HG02642 (cell line): ENCODE results near the gene SAMD13.

ENCODE experiments used
- ATAC-seq: cut with Tn5 transposase; IDR thresholded peaks from one replicate; pipeline ENCODE4 v1.9.1; 2021; ENCODE audit warnings: mild to moderate bottlenecking; ENCODE audit not compliant: unreplicated experiment, poor library complexity

Gene SAMD13, protein sequence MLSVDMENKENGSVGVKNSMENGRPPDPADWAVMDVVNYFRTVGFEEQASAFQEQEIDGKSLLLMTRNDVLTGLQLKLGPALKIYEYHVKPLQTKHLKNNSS

DNA sequence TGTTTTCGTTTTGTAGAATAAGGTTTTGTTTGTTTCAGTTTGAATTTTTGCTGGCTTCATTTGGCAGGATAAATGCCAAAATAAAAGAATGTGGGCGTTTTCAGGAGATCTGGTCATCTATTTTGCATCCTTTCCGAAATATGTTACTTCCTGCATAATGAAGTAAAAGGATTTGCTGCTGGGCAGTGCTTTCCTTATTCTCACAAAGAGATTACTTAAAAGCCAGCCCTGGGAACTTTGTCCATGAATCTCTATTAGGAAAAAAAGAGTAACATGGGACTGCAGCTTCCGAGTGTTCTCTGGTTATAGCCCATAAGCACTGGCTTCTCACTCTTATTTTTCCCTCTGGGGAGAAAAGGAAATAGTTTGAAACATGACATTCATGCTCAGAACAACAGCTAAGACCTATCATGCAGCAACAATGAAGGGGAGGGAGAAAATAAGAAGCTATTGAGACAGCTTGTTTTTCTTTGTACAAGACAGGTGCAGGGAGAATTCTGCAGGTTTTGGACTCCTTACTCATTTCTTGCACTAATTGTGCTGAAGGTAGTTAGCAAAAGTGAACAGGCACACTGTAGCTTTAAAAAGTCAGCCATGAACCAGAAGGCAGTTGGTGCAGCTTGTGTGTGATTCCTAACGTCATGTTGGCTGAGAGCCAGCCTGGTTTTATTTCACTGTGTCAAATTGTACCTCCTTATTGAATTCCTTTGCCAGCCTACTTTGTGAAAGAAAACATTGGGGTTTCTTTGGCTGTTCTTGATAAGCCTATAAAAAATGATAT lies at the start of gene SAMD13:
TSS of gene SAMD13 (plus strand) at position 705 of the 781 bp plus-strand sequence. CDS start 1,527 bp downstream, outside the sequence.
- ATAC-seq, result no peak

DNA sequence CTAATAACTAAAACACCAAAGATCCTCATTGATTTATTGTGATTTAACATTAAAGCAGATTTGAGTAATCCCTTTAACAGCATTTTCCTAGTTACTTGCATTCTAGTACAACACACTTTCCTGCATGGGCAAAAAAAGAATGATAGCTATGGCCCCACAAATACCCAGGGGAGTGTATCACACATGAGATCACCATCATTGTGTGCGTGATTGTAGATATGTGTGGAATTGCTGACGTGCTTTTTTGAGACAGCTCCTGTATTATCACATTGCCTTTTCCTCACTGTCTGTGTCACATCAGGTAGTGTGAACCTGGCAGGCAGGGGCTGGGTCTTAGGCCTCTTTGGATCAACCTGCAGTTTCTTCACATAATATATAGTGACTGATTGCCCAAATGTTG lies 48.5 kb upstream of the SAMD13 start:
- no peak for ATAC-seq

DNA sequence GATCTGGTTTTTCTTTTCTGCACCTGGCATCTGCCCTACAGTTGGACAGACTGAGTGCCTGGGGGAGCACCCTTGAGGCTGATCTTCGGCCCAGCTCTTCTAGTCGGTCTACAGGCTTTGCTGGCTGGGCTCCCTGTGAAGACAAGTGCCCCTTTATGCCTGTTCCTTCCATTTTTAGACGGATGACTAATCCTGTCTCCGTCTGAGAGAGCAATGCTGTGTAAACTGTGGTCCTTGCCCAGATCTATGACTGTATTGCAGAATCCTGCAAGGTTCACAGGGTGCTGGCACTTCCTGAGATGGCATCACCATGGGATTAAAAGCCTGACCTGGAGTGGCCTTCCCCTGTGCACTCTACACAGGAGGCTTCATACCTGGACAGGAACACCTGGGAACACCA lies 47.6 kb upstream of the SAMD13 start:
- ATAC-seq, result no peak

DNA sequence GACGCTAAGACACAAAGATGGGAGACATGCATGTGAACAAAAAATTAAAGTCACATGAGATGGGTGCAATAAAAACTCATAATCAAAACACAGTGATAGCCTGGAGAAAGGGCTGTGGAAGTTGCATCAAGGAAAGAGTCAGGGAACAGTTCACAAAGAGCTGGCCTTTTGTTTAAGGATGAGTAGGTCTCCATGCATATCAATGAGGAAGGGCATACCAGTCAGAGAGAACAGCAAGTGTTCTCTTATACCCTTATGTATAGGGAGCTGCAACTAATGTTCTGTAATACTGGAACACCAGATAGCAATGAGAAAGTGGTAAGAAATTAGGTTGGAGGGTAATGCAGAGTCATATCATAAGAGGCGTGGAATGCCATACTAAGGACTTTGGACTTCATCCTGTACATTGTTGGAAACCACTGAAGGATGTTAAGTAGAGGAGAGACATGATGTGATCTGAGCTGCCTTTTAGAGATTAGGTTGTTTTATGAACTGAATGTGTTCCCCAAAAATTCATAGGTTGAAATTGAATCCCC lies 46.7 kb upstream of the SAMD13 start:
- no peak for ATAC-seq

DNA sequence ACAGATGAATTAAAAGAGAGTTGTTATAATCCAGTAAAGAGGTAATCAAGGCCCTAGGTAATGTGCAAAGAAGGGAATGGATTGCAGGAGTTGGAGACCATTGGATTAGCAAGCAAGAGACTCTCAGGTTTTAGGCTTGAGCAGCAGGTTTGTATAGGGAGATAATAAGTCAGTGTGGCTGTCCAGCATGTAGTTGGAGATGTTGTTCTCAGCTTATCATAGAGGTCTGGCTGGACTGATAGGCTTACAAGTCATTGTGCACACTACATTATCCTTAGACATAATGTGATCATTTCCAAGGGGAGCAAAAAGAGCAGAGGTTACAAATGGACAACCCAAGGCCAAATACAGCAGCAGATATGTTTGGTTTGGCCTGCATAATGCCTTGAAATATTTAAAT lies 45.9 kb upstream of the SAMD13 start:
- no peak for ATAC-seq

DNA sequence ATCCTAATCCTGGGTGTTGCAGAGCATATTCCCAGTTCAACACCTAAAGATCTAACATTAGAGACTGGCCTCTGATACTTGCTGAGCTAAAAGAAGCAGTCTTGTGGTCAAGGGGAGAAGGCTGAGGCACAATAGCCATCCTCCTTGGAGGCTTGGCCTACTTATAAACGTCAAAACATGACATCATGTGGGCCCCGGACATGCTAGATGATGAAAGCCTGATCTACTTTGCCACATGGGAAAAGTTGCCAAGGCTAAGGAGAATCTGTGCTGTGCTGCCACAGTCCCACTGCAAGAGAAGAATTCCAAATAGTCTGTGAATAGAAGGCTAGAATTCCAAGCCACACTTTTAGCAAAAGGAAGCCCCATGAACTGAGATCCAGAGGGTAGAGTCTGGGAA lies 43.9 kb upstream of the SAMD13 start:
- ATAC-seq, result no peak

DNA sequence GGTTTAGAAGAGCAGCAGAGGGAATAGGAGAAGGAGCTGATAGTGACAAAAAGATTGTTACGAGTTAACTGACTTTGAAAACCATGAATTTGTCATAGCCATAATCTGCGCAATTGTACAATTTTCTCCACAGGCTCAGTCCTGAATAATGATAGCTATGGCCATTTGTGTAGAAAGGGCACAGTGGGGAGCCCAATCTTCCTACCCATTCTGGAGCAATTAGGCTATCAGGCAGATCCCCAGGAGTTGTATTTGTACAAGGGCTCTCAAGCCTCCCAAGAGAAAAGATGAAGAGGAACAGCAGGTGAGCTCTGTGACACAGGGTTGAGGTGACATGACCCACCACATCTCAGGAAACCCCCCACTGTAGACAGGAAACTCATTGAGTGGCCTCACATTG lies 42.1 kb upstream of the SAMD13 start:
- ATAC-seq, result no peak

DNA sequence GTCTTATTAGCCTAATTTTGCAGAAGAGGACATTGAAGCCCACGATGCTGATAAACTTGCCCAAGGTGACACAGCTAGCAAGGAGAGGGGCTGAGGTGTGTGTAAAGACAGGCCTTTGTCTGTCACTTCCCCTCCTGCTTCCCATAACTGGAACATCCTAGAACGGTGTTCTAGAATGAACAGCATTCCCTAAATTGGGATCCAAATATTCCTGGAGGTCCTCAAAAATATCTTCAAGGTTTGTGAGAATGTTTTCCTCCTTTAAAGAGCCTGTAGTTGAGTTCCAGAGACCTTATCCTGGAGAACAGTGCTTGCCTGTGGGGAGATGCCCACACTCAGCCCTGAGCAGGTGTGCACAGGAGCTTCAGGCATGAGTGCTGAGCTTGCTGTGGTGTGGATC lies 41.5 kb upstream of the SAMD13 start:
- no peak for ATAC-seq

DNA sequence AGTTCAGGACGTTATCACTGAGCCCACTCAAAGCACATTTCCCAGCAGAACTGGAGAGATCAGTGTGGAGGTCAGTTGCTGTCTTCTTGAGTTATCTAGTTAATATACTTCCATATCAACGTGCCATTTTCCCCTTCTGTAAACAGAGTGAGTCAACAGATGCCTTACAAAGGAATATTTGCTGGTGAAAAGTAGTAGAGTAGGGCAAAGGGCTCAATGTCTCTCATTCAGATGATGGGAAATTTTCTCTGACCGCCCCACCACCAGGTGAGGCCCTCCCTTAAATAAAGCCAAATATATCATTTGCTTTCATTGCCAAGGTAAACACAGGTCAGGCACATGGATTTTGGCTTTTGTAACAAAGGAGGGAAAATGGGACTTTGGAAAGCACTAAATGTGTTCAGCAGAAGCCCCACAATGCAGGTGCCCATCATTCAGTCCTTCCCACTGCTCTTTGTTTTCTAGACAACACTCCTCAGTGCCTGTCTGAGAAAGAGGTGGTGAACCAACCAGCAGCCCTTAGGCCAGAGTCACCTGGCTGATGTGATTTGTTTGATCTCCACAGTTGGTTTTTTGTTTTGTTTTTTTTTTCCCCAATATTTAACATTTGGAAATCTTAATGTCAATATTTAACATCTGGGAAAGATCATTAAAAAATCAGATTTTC lies 40.5 kb upstream of the SAMD13 start:
- no peak for ATAC-seq

DNA sequence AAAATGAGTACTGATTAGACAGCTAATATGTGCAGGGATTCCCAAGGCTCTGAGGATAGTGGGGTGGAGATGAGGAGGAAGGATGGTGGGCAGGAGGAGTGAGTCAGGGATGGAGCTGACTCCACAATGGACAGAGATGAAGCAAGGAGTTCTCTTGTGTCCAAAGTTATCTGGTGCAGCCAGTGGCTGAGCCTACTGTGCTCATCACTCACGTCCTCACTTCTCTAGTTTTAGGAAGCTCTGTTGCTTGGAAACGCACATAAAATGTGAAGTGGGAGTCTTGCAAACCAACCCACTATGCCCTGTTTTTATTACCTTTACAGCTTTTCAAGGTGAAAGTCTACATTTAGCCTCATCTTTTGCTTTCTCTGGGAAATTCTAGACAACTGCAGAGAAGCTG lies 36.5 kb upstream of the SAMD13 start:
- no peak for ATAC-seq

DNA sequence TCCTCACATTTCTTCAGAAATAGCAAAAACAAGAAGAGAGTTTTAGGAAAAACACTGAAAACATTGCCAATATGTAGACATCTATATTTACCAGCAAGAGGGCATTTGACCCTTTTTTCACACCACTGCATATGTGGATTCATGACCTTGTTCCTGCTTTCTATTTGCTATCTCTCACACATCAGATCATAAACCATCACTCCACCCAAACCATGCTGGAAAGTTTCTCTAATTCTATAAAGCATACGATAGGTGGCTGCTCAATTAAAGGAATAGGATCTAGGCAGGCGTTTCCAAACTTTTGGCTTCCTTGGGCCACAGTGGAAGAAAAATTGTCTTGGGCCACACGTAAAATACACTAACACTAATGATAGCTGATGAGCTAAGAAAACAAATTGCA lies 35.6 kb upstream of the SAMD13 start:
- no peak for ATAC-seq

DNA sequence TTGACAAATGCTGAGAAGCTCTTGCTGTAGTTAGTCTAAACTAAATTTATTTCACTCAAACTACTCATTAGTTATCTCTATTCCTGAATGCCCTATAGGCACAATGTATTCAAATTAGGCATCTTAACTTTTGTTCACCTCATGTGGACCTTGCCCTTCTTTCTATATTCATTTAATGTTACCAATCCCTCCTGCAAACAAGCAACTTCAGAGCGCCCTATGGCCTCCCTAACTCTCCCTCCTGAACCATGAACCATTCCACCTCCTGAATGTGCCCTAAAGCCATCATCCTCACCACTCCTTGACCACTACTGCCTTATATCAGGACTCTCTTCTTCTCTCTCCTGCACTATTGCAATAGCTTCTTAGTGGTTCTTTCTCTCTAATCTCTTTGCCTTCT lies 34.8 kb upstream of the SAMD13 start:
- no peak for ATAC-seq

DNA sequence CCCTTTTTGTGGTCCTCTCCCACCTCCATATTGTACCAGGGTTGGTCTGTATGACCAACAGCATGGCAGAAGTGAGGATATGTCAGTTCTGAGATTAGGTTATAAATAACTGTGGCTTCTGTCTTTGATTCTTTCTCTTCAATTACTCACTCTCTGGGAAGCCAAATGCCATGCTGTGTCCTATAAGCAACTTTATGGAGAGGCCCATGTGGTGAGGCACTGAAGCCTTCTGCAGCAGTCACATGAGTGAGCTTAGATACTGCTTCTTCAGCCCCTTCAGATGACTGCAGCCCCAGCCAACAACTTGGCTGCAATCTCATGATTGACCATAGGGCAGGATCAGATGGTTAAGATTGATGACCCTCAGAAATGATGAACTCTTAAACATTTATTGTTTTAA lies 34.0 kb upstream of the SAMD13 start:
- ATAC-seq, result no peak

DNA sequence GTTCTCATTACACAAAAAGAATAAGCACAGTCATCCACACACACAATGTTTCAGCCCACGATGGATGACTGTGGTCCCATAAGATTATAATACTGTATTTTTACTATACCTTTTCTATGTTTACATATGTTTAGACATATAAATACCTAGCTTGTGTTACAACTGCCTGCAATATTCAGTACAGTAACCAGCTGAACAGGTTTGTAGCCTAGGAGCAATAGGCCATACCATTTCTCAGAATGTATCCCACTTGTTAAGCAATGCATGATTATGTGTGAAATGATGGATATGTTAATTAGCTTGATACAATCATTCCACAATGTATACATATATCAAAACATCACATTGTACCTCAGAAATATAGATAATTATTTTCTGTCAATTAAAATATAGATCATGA lies 33.2 kb upstream of the SAMD13 start:
- no peak for ATAC-seq

DNA sequence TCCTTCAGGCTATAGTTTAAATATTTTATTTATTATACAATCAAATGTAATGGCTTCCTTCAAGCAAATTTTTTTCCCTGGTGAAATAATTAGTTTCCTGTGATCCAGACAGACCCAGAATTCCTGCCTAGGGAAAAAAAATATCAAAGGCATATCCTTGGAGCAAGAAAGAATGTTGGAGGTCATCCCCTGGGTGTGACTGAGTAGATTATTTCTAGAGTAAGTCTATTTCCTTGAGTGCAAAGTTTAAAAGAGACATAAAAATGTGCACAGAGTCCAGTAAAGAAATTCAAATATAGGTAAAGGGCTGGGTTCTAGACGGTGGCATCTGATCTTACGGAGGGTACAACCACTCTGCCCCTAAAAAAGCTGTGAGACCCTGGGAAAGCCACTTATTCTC lies 32.2 kb upstream of the SAMD13 start:
- ATAC-seq, result no peak

DNA sequence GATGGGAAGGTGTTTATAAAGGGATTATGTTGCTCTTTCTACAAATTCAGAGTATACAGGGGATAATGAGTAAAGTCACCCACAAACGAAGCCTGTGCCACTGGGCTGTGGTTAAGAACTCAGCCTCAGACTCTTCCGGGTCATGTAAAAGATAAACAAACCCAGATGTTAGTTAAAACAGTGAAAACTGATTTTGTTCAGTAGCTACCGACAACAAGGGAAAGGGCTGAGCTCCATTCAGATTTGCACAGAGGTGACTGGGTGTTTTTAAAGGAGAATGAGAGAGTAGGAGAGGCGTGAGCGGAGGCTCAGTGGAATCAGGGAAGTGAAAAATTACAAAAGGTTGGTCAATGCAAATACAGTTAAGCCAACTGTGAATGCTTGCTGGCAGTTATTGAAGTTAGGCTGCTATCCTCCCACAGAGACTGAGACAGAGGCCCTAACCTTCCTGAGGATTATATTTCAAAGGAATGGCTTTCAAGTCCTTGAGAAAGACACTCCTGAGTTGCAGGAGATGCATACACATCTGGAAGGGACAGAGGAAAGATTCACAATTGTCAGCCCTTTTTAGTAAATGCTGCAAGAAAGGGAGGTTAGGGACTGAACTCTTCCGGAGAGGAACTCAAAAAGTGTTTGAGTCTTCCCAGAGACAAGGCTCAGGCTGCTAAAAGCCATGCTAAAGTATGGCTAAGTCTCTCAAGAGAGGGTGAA lies 29.9 kb upstream of the SAMD13 start:
- ATAC-seq, result peak; percentile 95

DNA sequence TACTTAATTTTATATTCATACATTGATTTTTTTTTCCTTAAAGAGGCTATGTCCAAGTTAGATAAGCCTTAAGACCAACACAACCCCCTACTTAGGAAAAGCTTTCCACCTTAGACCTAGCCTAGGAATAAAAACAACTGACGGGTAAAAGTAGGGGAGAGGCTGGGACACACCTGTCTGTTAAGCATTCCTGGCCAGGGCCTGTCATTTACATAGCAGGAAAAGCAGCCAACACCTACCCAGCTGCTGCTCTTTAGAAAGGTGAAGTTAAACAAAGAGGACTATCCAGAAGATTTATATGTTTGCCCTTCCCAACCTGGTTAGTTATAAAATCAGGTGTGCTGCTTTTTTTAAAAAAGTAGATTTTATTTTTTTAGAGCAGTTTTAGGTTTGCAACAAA lies 29.1 kb upstream of the SAMD13 start:
- no peak for ATAC-seq

DNA sequence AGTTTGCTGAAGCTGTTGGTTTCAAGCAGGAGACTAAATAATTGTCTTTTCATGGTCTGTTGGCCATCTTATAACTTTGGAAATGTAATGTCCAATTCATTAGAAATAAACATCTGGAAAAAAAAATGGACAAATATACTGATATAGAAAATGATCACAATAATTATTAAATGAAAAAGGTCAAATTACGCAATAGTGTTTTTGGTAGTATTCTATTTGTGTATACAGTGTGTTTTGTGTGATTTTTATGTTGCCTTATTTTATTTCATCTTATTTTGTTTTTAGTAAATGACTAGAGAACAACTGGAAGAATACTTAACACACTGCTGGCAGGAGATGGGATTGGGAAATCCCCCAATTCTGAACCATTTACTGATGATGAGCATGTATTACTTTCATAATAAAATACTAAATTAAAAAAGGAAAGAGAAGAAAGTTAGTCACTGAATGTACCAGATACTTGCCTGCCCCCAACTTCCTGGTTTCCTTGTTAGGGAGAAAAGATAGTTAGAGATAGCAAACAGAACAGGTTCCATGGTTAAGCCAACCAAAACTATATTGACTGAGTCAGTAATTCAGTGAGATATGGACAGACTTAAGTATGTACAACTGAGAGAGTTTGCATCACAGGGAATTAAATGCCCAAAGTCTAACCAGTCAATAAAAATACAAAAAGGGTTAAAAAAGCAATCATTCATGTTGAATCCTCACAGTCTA lies 24.0 kb upstream of the SAMD13 start:
- no peak for ATAC-seq

DNA sequence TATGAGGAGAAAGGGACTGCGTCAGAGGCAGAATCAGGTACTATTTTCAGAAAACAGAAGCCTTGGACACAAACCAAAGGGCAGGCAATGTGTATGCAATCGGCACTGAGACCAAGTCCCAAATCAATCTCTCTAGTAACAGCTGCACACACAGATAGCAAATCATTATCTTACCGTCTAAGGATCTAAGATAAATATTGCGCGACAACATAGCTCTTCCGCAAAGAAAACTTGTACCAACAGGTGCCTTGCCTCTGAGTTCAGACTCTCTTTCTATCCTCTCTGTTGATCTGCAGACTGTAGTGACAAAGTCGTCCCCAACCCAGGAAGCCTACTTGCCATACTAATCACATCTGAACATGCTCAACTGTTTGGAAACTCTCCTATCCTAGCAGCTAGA lies 22.6 kb upstream of the SAMD13 start:
- ATAC-seq, result no peak

DNA sequence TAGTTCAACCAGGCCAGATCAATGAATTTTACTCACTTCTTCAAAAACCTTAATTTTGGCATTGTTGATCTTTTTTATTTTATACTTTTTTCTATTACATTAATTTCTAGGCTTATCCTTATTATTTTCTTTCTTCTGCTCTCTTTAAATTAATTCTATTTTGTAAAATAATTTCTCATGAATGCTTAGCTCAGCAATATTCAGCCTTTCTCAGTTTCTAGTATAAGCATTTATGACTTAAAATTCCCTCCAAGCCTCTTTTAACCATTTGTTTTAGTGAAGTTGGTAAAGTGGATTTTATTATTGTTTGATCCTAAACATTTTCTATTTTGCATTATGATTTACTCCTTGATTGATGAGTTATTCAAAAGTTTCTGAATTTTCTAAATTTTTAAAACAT lies 20.6 kb upstream of the SAMD13 start:
- ATAC-seq, result no peak
